ENCODE measurements around the gene FCAMR.
A peak's percentile ranks its signal among the peaks of the same experiment; 100 is the strongest.
"Not testable (repeated sequence)": the region's sequence is repeated elsewhere in the genome, so short reads cannot be mapped to it uniquely, and the experiment has no call there.

The FCAMR gene

GRCh38 chr1:206932177-206932576, 38.1 kb downstream of the FCAMR start:
- no peak for DNase-seq (ENCODE audit: low spot score)

DNA sequence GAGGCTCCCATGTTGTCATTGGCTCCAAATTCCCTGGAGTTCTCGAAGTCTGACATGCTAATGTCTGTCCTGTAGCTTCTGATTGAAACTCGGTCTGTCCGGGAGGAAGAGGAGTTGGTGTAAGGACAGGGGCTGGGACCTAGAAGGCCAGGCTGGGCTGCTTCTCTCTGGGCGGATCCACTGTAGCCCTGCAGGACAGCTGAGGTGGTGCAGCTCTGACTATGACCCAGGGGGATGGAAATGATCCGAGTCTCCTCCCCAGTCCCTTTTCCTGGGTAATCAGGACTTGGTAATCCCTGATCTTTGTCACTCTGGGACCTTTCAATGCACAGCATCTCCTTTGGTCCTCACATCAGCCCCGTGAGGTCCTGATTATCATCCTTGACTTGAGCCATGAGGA, 38.6 kb downstream of the FCAMR start:
- no peak for DNase-seq (ENCODE audit: low spot score)

- DNase-seq (ENCODE audit: low spot score): no peak
Observed at GRCh38 chr1:206930210-206930798, 40.0 kb downstream of the FCAMR start.

DNA sequence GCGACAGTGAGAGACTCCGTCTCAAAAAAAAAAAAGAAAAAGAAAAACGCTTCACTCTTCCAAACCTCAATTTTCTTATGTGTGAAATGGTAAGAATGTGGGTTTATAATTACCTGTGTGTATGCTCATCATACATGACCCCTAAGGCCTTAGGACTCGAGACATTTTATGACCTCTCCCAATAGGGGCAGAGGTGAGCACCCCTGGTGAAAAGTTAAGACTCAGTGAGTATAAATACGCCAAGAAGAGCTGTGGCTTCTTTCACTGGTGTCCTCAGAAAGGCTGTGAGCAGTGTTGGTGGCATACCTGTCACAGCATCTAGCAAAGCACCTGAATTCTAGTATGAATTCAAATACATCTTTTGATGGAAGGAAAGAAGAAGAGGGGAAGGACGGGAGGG, 40.7 kb downstream of the FCAMR start:
- no peak for DNase-seq (ENCODE audit: low spot score)

DNA sequence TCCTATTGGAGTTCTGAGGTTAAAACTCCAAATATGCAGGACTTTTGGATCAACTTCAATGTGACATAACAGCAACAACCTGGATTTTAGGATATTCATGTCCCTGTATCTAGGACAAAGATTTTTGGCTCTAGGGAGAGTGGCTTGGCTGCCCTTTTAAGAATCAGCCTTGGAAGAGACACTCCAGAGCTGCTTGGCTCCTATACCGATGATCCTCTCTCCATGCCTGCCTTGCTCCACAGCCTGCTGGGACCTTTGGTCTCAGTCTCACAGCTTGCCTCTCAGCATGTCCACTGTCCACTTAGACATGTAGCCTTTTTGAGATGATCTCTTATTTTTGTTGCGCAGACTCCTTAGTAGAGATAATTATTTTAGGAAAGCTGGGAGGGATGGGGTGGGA, 44.0 kb downstream of the FCAMR start:
- no peak for DNase-seq (ENCODE audit: low spot score)

DNA sequence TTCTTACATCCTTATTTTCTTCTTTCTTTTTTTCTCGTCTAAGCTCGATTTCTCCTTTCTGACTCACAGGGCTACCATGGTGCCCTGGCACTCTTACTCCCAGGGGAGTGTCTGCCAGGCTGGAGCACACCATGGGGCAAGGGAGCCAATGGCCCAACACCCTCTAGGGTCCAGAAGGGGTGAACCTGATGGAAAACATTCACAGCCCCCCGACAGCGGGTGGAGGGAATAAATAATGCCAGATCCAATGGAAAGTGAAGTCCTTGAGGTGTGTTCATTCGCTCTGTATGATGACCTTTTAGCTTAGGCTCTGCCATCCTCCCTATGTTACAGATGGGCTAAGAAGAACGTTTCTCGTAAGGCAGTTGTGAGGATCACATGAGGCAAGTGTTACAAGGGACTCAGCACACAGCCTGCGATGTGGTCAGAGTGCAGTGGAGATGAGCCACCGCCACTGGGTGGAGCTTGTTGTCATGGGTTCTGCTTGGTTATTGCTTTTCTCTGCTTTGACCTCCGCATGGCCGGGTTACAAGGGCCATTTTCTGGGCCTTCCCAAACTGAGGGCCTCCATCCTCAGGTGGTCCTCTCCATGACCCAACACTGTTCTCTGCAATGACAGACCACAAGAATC, 45.0 kb downstream of the FCAMR start:
- peak; percentile 14 for DNase-seq (ENCODE audit: low spot score)

- DNase-seq (ENCODE audit: low spot score): no peak
Observed at GRCh38 chr1:206924592-206925105, 45.6 kb downstream of the FCAMR start.

DNA sequence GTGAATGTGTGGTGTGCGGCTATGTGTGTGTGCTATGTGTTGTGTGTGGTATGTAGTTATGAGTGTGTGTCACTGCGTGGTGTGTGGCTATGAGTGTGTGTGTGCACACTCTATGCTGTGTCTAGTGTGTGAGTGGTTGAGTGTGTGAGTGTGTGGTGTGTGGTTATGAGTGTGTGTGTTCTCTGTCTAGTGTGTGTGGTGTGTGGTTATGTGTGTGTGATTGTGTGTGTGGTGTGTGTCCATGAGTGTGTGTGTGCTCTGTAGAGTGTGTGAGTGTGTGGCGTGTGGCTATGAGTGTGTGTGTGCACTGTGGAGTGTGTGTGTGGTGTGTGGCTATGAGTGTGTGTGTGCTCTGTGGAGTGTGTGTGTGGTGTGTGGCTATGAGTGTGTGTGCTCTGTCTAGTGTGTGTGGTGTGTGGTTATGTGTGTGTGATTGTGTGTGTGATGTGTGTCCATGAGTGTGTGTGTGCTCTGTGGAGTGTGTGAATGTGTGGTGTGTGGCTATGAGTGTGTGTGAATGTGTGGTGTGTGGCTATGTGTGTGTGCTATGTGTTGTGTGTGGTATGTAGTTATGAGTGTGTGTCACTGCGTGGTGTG, 46.2 kb downstream of the FCAMR start:
- not testable (repeated sequence) for DNase-seq (ENCODE audit: low spot score)

GRCh38 chr1:206923009-206923960, 47.0 kb downstream of the FCAMR start:
- no peak for DNase-seq (ENCODE audit: low spot score)

DNA sequence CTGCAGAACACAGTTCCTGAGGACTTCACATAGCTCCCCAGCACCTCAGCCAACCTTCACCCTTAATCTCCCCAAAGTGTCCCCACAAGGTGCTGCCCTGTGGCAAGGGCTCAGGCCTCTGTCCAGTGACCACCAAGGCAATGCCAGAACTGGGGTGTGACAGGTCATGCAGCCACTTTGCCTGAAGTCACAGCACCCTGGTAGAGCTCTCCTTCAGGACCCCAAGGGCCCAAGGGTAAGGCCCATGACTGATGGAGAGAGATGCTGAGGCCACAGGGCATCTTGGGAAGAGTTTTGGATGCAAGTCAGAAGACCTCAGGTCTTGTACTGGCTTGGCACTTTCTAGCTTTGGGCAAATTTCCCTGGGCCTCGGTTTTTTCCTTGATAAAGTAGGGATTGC, 47.7 kb downstream of the FCAMR start:
- DNase-seq (ENCODE audit: low spot score): no peak

GRCh38 chr1:206921772-206922265, 48.4 kb downstream of the FCAMR start, which contains the start of gene FCMR:
FCMR (minus strand) TSS chr1:206921941; CDS start chr1:206921854, 87 bp downstream.
- no peak for DNase-seq (ENCODE audit: low spot score)

DNA sequence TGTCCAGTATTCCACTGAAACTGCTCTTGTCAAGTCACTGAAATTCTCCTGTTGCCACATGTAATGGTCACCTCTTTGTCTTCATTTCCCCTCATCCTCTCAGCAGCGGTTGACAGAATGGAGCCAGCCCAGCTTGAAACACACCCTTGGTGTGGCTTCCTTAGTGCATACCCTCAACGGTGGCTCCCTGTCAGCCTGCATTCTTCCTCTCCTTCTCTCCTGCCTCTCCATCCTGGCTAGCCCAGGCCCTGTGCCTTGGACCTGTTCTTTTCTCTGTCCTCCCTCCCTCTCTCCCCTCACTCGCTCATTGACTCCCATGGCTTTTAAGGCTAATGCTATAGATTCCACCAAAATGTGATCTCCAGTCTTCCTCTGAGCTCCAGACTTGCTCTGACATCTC, 52.2 kb downstream of the FCAMR start:
- DNase-seq (ENCODE audit: low spot score): no peak

- no peak for DNase-seq (ENCODE audit: low spot score)
Observed at GRCh38 chr1:206916000-206916709, 54.1 kb downstream of the FCAMR start.

DNA sequence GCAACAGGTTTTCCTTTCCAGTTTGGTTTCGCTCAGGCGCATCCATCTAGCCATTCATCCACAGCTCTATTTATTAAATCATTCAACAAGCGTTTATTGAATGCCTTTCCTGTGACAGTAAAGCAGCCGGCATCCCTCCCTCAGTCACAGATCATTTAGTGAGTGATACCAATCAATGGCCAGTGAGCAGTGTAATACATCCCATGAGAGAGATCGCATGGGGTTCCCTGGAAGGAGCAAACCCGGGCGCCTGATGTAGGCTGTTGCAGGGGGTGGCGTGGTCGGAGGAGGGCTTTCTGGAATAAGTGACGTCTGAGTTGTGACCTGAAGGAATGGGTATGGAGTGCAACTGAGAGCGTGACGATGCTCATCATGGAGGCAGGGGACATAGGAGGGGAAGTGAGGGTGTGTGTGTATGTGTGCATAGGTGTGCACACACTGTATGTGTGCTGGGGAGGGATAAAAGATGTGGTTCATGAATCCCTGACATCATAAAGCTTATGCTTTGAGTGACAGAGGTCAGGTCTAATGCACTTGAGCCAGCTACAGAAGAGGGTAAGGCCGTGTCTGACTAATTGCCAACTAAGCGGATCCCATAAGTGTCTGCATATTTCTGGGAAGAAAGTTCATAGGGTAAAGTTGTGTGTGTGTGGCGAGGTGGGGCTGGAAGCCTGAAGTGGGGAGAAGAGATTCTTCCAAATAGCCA, 55.1 kb downstream of the FCAMR start:
- no peak for DNase-seq (ENCODE audit: low spot score)

GRCh38 chr1:206913766-206914537, 56.3 kb downstream of the FCAMR start:
- DNase-seq (ENCODE audit: low spot score): no peak

DNA sequence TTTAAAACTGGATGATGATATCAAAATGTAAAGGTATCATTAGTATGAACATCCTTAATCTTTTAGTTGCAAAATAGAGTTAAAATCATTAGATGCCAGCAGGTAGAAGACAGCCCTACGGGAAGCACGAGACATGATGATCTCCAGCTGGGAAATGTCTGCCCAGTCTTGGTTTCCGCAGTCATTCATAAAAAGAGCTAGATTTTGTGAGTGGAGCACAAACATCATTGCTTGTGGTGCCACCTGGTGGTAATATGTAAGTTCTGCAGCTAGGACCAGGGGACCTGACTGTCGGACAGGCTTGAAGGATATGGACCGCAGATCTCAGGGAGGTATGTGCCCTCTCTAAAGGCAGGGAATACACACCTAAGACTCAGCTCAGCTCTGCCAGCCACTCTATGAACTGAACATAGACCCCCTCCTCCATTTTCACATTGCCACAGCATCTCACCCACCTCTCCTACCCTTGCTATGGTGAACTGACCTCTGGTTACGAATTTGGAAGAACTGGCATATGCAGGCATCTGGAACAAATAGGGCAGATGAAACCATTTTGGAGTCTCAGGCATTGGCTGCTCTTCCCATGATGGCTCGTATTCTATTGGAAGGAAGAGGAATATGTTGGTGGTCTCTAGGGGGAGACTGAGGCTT, 57.7 kb downstream of the FCAMR start:
- DNase-seq (ENCODE audit: low spot score): peak; percentile 78

DNA sequence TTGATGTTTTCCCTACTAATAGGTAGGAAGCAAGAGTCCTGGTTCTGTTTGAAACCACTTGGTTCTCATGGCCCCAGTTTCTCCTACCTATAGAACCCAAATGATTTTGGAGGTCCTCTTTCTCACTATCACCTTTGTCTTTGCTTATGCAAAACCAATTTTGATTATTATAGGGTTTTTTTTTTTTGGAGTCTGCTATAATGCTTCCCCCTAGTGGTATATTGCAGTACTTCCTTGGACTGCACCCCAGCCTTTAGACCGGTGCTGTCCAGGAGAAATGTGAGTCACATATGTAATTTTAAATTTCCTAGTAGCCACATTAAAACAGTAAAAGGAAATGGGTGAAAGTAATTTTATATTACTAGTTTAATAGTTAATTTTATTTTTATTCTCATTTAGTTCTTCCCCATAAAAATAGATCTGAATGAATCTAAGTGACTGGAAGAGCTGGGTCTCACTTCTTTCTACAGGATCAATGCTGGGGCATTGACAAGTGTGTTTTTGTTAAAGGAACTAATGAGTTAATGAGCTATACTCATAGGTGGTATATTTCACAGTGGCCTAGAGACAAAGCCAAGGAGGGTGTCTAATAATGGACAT, 59.1 kb downstream of the FCAMR start:
- peak; percentile 50 for DNase-seq (ENCODE audit: low spot score)

GRCh38 chr1:206909883-206910318, 60.4 kb downstream of the FCAMR start:
- no peak for DNase-seq (ENCODE audit: low spot score)
